CD4-positive, alpha-beta T cell treated with Interleukin-17A for 1 hour (primary cell): ENCODE results near the gene ATG4B.
"Not testable (repeated sequence)": the region's sequence is repeated elsewhere in the genome, so short reads cannot be mapped to it uniquely, and the experiment has no call there.

Source experiments
- DNase-seq: peaks from one replicate; pipeline ENCODE4 v3.0.0-alpha.2; 2020

Gene ATG4B

DNA sequence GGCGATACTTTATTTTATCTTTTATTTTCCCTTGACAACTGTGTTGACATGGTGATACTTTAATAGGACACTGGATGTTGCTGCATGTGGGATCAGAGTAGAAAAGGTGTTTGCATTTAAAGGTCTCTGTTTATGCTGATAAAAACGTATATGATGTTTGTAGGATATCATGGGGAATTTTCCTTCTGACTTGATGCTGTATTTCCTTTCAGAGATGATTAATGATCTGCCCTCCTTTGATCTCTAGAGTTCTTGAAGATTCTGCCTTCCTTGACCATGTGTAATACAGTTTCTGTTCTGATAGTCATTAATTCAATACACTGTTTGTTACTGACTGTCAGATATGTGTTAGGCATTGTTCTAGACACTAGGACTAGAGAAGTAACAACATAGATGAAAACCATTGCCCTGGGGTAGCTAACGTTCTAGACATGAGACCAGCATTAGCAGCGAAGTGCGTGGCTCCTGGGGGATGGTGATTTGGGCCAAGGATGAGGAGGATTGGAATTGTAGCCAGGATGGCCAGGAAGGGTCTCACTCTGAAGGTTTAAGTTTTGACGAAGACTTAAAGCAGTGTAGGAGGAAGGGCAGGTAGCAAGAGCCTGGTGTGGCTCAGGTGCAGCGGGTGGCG, 2.8 kb downstream of the ATG4B start:
- no peak for DNase-seq

DNA sequence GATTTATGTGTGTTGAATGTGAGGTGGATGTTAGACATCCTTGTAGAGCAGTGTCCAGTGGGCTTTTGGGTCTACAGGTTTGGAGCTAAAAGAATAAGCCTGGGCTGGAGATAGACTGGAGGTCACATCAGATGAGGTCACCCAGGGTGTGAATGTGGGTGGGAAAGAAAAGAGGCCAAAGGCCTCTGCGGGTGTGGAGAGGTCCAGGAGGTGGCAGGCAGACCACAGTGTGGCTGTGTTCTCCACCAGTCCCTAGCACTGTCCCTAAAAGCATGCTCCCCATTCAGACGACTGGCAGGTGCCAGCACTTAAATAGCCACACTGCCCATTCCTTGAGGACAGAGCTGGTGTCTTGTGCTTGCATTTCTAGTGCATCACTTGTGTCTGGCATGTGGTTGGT, 4.1 kb downstream of the ATG4B start:
- no peak for DNase-seq

DNA sequence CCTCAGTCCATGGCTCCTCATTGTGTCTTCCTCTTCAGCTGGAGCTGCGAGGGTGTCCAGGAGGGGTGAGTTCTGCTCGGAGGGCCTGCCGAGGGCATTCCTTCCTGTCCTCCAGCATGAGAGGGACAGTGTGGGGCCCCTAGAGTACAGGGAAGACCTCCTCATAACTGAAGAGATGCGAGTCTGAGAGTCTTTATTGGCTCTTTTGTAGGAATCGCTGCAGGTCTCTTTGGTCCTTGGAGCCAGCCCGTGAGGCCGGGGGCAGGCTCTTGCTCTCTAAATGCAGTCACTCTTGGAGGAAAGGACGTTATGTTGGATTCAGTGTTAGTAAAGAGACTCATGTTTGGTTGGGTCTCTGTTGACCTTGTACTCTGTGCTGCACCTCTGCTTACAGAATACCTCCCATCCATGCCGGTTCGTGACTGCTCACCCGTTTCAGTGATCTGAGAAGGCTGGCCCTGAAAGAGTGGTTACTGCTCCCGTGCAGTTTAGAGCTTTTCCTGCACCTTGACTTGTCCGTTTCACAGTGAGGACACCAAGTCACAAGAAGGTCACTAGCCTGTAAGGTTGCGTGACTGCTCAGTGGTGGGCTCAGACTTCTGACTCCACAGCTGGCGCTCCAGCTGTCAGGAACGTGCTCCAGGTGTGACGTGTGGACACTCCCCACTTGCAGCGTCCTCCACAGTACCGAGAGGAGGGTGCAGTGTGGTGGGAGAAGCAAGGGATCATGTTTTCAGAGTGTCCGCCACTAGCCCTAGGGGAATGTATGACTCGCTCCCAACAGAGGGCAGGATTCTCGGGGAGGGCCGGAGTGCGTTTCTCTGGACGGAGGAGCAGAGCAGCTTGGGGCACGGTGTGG, 7.8 kb downstream of the ATG4B start:
- no peak for DNase-seq

GRCh38 chr2:241645915-241646645, 8.6 kb downstream of the ATG4B start:
- DNase-seq: no peak

DNA sequence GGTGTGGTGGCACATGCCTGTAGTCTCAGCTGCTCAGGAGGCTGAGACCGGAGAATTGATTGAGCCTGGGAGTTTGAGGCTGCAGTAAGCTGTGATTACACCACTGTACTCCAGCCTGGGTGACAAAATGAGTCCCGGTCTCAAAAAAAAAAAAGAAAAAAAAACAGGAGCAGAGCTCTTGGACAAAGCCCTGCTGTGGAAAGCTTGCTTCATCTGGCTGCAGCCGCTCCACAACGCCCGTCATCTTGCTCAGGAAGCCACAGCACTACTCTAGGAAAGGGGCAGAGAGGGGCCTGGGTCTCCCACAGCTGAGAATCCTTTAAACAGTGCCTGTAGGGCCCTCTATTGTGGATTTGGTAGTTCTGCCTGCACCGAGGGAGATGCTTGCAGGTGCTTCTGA, 11.0 kb downstream of the ATG4B start:
- no peak for DNase-seq

DNA sequence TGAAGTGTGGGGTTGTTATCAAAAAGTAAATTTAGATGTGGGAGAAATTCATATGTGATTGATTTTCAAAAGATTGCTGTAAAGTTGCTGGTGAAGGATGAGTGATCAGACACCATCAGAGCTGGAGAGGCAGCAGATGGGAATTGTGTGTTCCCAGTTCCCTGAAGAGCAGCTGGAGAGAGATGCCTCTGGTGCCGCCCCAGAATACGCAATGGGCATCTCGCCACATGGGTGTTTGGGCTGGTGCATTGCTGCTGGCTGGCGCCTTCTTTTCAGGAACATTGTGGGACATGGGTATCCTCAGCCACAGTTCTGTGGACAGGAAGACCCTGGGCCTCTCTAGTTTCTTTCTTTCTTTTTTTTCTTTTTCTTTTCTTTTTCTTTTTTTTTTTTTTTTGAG, 11.9 kb downstream of the ATG4B start:
- DNase-seq: no peak

DNA sequence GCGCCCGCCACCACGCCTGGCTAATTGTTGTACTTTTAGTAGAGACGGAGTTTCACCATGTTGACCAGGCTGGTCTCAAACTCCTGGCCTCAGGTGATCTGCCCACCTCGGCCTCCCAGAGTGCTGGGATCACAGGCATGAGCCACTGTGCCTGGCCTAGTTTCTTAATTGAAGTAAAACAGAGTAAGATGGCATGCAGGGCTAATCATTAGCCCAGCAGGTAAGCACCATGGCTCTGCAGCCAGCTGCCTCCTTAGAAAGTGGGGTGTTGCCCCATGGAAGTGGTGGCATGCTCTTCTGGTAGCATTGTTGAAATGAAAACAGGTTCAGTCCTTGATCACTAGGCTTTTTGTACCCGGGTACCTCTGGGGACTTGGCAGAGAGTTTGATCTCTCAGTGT, 12.4 kb downstream of the ATG4B start:
- no peak for DNase-seq

DNA sequence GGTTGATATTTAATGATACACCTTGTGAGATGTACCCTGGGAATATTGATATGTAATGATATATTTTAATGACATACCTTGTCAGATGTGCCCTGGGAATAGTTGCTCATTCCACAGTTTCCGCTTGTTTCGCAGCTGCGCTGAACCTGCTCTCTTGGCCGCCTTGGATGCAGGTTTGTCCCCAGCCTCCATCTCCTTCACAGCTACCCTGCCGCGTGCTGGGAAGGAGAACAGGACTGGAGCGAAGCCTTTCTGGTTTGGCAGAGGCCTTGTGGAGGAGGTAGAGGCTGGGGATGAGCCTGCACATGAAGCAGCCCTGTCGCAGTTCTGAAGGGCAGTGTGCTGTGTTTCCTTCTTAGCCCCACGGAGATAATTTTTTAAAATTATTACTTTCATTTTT, 14.6 kb downstream of the ATG4B start:
- no peak for DNase-seq

DNA sequence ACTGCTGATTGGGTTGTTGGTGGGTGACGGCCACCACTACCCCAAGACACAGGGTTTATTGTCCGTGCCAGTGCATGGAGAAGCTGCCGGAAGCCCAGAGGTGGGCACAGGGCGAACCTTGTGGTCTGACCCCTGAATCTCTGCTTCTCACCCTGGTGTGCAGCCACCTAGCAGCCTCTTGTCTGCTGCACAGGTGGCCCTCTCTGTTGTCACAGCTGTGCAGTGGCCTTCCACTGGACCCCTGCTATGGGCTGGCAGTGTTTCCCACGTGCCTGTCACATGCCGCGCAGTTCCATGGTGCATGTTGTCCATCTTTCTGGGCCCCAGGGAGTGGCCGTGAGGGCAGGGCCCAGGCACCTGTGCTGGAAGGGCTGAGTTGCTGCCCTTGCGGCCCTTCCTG, 15.2 kb downstream of the ATG4B start:
- no peak for DNase-seq

GRCh38 chr2:241653210-241653750, 15.8 kb downstream of the ATG4B start:
- DNase-seq: no peak

DNA sequence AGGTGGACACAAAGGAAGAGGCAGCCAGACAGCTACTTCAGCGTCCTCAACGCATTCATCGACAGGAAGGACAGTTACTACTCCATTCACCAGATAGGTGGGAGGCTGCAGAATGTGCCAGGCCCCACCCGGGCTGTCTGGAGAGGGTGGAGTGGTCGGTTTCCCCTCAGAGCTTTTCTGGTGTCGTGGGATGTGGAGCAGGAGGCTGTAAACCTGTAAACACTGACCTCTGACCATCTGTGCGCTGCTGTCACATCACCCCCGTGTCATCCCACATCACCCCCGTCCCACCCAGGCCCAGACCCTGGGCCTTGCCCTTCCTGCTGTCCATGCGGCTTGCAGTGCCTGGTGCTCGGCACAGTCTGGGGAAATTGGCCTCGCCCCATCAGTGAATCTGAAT, 17.1 kb downstream of the ATG4B start:
- DNase-seq: no peak

GRCh38 chr2:241655516-241656189, 18.2 kb downstream of the ATG4B start:
- no peak for DNase-seq

GRCh38 chr2:241656190-241656741, 18.8 kb downstream of the ATG4B start:
- no peak for DNase-seq

- DNase-seq: no peak
Observed at GRCh38 chr2:241657786-241658254, 20.3 kb downstream of the ATG4B start.

- no peak for DNase-seq
Observed at GRCh38 chr2:241658296-241658695, 20.8 kb downstream of the ATG4B start.

GRCh38 chr2:241659150-241659739, 21.8 kb downstream of the ATG4B start:
- DNase-seq: peak; percentile 45

DNA sequence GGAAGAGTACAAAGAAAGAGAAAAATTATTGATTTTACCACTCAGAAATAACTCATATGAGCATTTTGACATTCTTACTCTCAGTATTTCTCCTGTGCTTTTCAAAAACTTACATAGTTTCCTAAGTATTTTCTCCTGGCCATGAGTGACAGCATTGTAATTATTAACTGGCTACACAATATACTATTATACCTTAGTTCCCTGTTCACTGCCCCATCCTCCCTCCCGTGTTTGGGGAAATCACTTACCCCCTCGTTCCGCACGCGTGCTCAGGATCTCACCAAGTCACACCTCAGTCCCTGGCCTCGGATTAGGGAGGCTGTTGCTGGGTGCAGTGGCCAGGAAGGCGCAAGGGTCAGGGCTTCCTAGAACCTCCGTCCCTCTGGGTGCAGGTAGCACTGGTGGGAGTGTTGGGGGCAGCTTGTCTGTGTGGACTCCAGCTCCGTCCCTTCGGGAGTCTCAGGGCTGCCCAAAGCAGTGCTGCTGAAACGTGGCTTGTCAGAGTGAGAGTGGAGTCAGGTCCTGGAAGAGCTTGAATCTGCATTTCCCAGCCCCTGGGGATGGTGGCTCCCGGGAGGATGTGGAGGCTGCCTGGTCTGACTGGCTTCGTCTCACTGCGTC, 23.2 kb downstream of the ATG4B start:
- no peak for DNase-seq

DNA sequence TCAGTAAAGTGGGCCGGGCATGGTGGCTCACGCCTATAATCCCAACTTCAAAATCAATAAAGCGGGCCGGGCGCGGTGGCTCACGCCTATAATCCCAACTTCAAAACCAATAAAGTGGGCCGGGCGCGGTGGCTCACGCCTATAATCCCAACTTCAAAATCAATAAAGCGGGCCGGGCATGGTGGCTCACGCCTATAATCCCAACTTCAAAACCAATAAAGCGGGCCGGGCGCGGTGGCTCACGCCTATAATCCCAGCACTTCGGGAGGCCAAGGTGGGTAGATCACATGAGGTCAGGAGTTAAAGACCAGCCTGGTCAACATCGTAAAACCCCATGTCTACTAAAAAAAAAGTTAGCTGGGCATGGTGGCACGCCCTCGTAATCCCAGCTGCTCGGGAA, 25.2 kb downstream of the ATG4B start:
- DNase-seq: not testable (repeated sequence)

DNA sequence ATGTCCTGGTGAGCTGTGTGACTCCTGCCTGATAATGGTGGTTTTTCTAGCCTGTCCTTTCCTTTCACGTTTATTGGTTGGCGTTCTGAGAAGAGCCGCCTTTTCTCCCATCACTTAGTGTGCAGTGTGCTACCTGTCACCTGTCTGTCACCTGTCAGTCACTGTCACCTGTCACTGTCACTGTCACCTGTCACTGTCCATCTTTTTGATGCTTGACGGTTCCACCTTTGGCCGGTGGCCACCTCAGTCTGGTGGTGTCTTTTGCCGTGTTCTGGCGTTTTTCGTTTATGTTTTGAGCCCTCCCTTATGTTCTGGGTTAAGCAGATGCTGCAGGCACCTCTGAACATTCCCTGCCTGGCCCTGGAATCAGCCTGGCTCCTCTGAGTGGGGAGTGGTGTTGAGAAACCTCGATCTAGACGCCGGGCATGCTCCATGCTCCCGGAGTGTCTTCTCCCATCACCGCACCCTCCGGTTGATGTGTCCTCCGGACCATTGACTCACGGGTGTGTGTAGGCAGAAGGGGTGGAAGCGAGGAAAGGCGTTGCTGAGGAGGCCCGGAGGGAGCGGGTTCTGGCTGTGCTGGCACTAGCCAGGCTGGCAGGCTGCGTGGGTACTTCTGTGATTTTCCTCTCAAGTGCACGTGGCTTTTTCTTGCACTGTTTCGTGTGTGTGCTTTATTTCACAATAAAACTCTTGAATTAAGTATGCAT, 28.4 kb downstream of the ATG4B start:
- no peak for DNase-seq

DNA sequence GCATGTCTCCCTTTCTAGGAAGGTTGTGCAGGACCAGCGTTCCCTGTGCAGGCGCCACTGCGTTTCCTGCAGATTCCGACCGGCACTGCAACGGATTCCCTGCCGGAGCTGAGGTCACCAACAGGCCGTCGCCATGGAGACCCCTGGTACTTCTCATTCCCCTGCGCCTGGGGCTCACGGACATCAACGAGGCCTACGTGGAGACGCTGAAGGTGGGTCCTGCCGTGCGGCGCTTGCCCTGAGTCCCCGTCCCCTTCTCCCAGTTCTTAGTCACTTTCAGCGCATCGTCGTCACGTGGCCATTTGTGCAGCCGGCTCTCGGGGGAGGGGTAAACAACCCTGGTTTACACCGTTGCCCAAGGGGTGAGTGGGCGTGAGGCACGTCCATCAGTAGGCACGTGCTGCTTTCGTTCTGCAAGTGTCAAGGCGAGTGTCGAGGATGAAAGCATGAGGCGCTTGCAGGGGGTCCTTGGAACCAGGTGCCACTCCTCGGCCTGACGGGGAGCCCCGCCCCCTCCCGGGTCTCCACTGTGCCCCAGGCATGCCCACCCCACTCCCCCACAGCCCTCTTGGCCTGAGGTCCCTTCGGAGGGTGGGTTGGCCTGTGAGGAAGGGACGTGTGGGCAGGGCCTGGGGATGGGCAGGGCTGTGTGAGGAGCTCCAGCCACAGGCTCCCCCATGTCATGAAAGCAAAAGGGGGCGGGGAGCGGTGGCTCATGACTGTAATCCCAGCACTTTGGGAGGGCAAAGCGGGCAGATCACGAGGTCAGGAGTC, 29.3 kb downstream of the ATG4B start:
- DNase-seq: no peak
